Sigmoid colon (tissue), 7 donors: ENCODE results near the gene NDE1. TPM values are rescaled to one million over a fixed set of nuclear protein-coding genes. Genes with fewer than 3 reads are reported as not detected.

Experiments
- DNase-seq: peaks from one replicate; pipeline ENCODE4 v3.0.0-alpha.2; 2019
- H3K27ac ChIP-seq, 4 donors: fragments of 200-600 bp; sonication (generic); one replicate each; pipeline ENCODE4 v1.5.1; 2016 to 2019; ENCODE audit warnings: mild to moderate bottlenecking in 1 of 4
- H3K27me3 ChIP-seq, 3 donors: fragments of 200-600 bp; sonication (generic); one replicate each; pipeline ENCODE4 v1.5.1; 2019; ENCODE audit warnings: mild to moderate bottlenecking in 1 of 3
- H3K36me3 ChIP-seq, 4 donors: fragments of 200-600 bp; sonication (generic); one replicate each; pipeline ENCODE4 v1.5.1; 2016 to 2019
- H3K4me1 ChIP-seq, 4 donors: fragments of 200-600 bp; sonication (generic); one replicate each; pipeline ENCODE4 v1.5.1; 2017 to 2019
- H3K4me3 ChIP-seq, 4 donors: fragments of 200-600 bp; sonication (generic); one replicate each; pipeline ENCODE4 v1.5.1; 2017 to 2019; ENCODE audit warnings: mild to moderate bottlenecking in 2 of 4, moderate library complexity in 1 of 4
- H3K9me3 ChIP-seq, 4 donors: fragments of 200-600 bp in 3 of 4; sonication (generic) in 3 of 4; one replicate each; pipeline versions ENCODE4 v1.5.1 to v1.6.1; 2013 to 2019
- EP300 ChIP-seq, 4 donors: sonication (generic); formaldehyde crosslinking; IDR thresholded peaks; one replicate each; pipeline ENCODE4 v1.6.1; 2017; ENCODE audit warnings: antibody characterized with exemption in 4 of 4
- POLR2A ChIP-seq, 2 donors: fragments of 450-650 bp; IDR thresholded peaks; one replicate each; pipeline ENCODE4 v1.6.1; 2016; ENCODE audit warnings: antibody characterized with exemption in 2 of 2, mild to moderate bottlenecking in 2 of 2, moderate library complexity in 2 of 2
- POLR2AphosphoS5 ChIP-seq, 4 donors: sonication (generic); formaldehyde crosslinking; IDR thresholded peaks; one replicate each; pipeline ENCODE4 v1.6.1; 2017; ENCODE audit warnings: antibody characterized with exemption in 4 of 4
- WGBS, 2 donors: extraction: QIAGEN DNeasy Blood & Tissue Kit; methylation state at CpG; one replicate each; pipeline ENCODE4 v1.1.7; 2013; 5-methylcytosine and 5-hydroxymethylcytosine counted together
- intact Hi-C: fragments of 100-400 bp; cut with DNase I; formaldehyde crosslinking; loops from one replicate; pipeline ENCODE4 v1.15.1; 2023
- polyA plus RNA-seq, 3 donors: library from polyadenylated mRNA; stranded (reverse); fragments of 200-250 nt; gene quantifications; one replicate each; pipeline ENCODE4 v1.2.3, GENCODE V29; 2013
- total RNA-seq, 4 donors: library from RNA; depleted of rRNA; stranded (reverse); fragments of >200 nt; gene quantifications; one replicate each; pipeline ENCODE4 v1.1.0, GENCODE V29; 2016
- TF ChIP-seq, protein P1 (sequence below), 4 experiments: fragments of 450-650 bp in 3 of 4; fragments of 200-600 bp in 1 of 4; IDR thresholded peaks; one replicate each; pipeline ENCODE4 v1.5.1; 2016 to 2019; ENCODE audit warnings: antibody characterized with exemption in 4 of 4, mild to moderate bottlenecking in 3 of 4, moderate library complexity in 2 of 4
- donor health status: healthy with polysubstance abuse.
- donor health status: Bipolar disorder and iron deficiency.
- donor health status: healthy.

NDE1 gene
- total and polyA plus RNA-seq, 7 donors = 11.3 to 86.1 (median 29.3) TPM

DNA sequence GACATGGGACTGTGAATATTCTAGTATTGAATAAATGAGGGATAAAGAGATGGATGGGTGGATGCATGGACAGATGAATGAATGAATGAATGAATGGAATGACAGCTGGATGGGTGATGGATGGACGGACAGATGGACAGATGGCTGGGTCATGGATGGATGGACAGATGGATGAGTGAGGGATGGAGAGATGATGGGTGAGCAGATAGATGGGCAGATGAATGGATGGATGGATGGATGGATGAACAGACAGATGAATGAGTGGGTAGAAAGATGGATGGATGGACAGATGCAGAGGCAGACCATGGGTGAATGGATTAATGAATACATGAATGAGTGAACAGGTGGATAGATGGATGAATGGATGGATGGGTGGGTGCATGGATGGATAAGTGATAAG is 110.1 kb downstream of the NDE1 start:
- WGBS, 2 donors = 89% methylated on average over 1 of the region's 1 CpG
- Histone ChIP-seq H3K36me3 (peaks cover 64 to 99% (median 88%) of the 10 kb centered on the region in 4 donors), H3K27me3 (no peaks in the 10 kb centered on the region), H3K27ac (peak overlapping the region in 3 of 4 donors; percentile 55 to 95 (median 70)), H3K4me3 (no peak overlapping the region), H3K9me3 (no peaks in the 10 kb centered on the region), H3K4me1 (peaks cover 0 to 79% (median 48%) of the 10 kb centered on the region in 4 donors)
- no peak for DNase-seq
- TF ChIP-seq, protein P1, sequence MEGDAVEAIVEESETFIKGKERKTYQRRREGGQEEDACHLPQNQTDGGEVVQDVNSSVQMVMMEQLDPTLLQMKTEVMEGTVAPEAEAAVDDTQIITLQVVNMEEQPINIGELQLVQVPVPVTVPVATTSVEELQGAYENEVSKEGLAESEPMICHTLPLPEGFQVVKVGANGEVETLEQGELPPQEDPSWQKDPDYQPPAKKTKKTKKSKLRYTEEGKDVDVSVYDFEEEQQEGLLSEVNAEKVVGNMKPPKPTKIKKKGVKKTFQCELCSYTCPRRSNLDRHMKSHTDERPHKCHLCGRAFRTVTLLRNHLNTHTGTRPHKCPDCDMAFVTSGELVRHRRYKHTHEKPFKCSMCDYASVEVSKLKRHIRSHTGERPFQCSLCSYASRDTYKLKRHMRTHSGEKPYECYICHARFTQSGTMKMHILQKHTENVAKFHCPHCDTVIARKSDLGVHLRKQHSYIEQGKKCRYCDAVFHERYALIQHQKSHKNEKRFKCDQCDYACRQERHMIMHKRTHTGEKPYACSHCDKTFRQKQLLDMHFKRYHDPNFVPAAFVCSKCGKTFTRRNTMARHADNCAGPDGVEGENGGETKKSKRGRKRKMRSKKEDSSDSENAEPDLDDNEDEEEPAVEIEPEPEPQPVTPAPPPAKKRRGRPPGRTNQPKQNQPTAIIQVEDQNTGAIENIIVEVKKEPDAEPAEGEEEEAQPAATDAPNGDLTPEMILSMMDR (IDR thresholded peaks at IDR 0.05) = no peak
- TF ChIP-seq POLR2AphosphoS5 (IDR thresholded peaks at IDR 0.05) (peak in 3 of 4 donors; percentile 10 to 42 (median 42)), POLR2A (IDR thresholded peaks at IDR 0.05) (no peak), EP300 (IDR thresholded peaks at IDR 0.05) (no peak)
- intact Hi-C loops = loop anchor here (10.0 kb wide), 1 partner anchor 435 kb away; no protein-coding TSS in a partner anchor

DNA sequence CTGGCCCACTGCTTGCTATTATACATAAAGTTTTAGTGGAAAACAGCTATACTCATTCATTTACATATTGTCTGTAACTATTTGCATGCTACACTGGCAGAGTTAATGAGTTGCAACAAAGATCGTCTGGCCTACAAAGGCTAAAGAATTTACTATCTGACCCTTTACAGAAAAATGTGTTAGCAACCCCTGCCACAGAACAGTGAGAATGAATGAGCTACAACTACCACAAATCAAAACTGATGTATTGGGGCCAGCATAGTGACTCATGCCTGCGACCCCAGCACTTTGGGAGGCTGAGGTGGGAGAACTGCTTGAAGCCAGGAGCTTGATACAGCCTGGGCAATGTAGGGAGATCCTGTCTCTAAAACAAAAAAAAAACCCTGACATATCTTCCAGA is 114.1 kb downstream of the NDE1 start:
- peaks cover 46 to 100% (median 85%) of the 10 kb centered on the region in 4 donors for H3K36me3 ChIP-seq
- H3K27ac ChIP-seq = peak overlapping the region; percentile 55 to 95 (median 72)
- no peaks in the 10 kb centered on the region for H3K27me3 ChIP-seq
- DNase-seq = no peak
- TF ChIP-seq POLR2AphosphoS5 (IDR thresholded peaks at IDR 0.05) = peak in 2 of 4 donors; percentile 48 to 59
- no peak for TF ChIP-seq EP300 (IDR thresholded peaks at IDR 0.05)
- peaks cover 0 to 4% (median 0%) of the 10 kb centered on the region in 4 donors for H3K9me3 ChIP-seq
- peaks cover 0 to 92% (median 64%) of the 10 kb centered on the region in 4 donors for H3K4me1 ChIP-seq
- WGBS, 2 donors = 49 to 66% methylated on average over 2 of the region's 2 CpGs
- intact Hi-C loops = loop anchor here (10.0 kb wide), 1 partner anchor 431 kb away; no protein-coding TSS in a partner anchor
- no peak overlapping the region for H3K4me3 ChIP-seq

DNA sequence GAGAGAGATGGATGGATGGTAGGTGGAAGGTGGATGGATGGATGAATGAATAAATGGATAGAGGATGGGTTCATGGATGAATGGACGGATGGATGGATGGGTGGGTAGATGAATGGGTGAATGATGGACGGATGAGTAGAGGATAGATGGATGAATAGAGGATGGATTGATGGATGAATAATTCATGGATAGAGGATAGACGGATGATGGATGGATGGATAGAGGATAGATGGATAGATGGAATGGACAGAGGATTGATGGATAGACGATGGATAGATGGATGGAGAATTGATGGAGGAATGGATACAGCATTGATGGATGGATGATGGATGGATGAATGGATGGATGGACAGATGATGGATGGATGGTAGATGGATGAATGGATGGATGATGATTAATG is 115.1 kb downstream of the NDE1 start:
- intact Hi-C loops = loop anchor here (10.0 kb wide), 1 partner anchor 430 kb away; no protein-coding TSS in a partner anchor
- H3K4me3 ChIP-seq = no peak overlapping the region
- TF ChIP-seq POLR2A (IDR thresholded peaks at IDR 0.05) = no peak
- peak; percentile 33 to 77 (median 64) for TF ChIP-seq POLR2AphosphoS5 (IDR thresholded peaks at IDR 0.05)
- H3K4me1 ChIP-seq = peaks cover 0 to 92% (median 66%) of the 10 kb centered on the region in 4 donors
- H3K27me3 ChIP-seq = no peaks in the 10 kb centered on the region
- no peak for DNase-seq
- H3K36me3 ChIP-seq = peaks cover 37 to 100% (median 82%) of the 10 kb centered on the region in 4 donors
- peak overlapping the region; percentile 55 to 95 (median 72) for H3K27ac ChIP-seq
- 80 to 85% methylated on average over 4 of the region's 4 CpGs for whole genome bisulfite sequencing, 2 donors
- H3K9me3 ChIP-seq = peaks cover 0 to 4% (median 0%) of the 10 kb centered on the region in 4 donors

DNA sequence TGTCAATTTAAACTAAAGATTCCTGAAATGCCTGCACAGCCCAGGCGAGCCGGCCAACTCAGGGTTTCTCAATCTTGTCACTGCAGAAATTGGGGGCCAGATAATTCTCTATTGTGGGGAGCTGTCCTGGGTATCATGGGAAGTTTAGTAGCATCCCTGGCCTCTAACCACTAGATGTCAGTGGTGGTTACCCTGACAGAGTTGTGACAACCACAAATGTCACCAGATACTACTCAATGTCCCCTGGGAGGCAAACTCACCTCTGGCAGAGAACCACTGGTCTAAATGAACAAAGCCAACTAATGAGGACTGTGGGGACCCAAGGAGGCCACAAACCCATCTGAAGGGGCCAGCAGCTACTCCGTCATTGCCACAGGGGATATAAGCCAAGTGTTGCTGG is 115.8 kb downstream of the NDE1 start:
- peaks cover 30 to 100% (median 82%) of the 10 kb centered on the region in 4 donors for H3K36me3 ChIP-seq
- no peaks in the 10 kb centered on the region for H3K27me3 ChIP-seq
- intact Hi-C loops = loop anchor here (10.0 kb wide), 1 partner anchor 429 kb away; no protein-coding TSS in a partner anchor
- H3K4me1 ChIP-seq = peaks cover 0 to 92% (median 73%) of the 10 kb centered on the region in 4 donors
- WGBS, 2 donors = 46% methylated on average over 3 of the region's 3 CpGs
- peak in 3 of 4 donors; percentile 1 to 12 (median 4) for TF ChIP-seq POLR2AphosphoS5 (IDR thresholded peaks at IDR 0.05)
- no peak for TF ChIP-seq EP300 (IDR thresholded peaks at IDR 0.05)
- TF ChIP-seq, protein P1 (IDR thresholded peaks at IDR 0.05) = peak in 2 of 4 experiments; percentile 22 to 45
- TF ChIP-seq POLR2A (IDR thresholded peaks at IDR 0.05) = no peak
- peaks cover 0 to 4% (median 0%) of the 10 kb centered on the region in 4 donors for H3K9me3 ChIP-seq
- no peak for DNase-seq
- H3K4me3 ChIP-seq = no peak overlapping the region
- peak overlapping the region; percentile 55 to 95 (median 72) for H3K27ac ChIP-seq

DNA sequence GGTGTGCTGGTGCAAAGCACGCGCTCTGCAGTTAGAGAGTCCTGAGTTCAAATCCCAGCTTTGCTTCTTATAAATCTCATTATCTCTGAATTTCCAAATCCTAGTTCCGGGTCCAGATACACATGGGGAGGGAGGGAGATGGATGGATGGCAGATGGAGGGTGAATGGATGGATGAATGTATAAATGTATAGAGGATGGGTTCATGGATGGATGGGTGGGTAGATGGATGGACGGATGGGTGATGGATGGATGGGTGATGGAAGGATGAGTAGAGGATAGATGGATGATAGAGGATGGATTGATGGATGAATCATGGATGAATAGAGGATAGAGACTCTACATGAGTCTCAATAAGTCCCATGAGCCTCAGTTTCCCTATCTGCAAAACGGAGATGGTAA is 116.9 kb downstream of the NDE1 start:
- TF ChIP-seq EP300 (IDR thresholded peaks at IDR 0.05) (no peak), POLR2AphosphoS5 (IDR thresholded peaks at IDR 0.05) (peak in 3 of 4 donors; percentile 8 to 64 (median 58))
- 94 to 95% methylated on average over 5 of the region's 5 CpGs for WGBS, 2 donors
- Histone ChIP-seq H3K27ac (peak overlapping the region; percentile 55 to 95 (median 72)), H3K4me3 (no peak overlapping the region), H3K27me3 (no peaks in the 10 kb centered on the region), H3K36me3 (peaks cover 28 to 100% (median 82%) of the 10 kb centered on the region in 4 donors), H3K9me3 (peaks cover 0 to 4% (median 0%) of the 10 kb centered on the region in 4 donors), H3K4me1 (peaks cover 0 to 92% (median 78%) of the 10 kb centered on the region in 4 donors)
- DNase-seq = no peak
- intact Hi-C loops = loop anchor here (10.0 kb wide), 1 partner anchor 428 kb away; no protein-coding TSS in a partner anchor

DNA sequence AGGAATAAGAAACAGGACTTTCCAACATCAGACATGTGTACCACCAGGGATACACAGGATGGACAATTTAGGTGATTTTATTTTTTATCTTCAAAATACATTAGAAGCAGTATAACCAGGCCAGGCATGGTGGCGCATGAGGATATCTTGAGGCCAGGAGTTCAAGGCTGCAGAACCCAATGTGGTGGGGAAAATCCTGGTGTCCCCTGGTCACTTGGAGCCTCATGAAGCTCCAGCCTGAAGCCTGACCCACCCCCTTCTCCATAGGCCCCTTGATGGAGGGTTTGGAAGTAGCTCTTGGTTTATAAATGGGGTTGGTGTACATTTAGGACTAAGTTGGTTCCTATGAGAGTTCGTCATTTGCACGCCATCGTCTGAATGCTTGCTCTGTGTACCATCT is 118.2 kb downstream of the NDE1 start:
- H3K36me3 ChIP-seq = peaks cover 20 to 100% (median 78%) of the 10 kb centered on the region in 4 donors
- peaks cover 0 to 4% (median 0%) of the 10 kb centered on the region in 4 donors for H3K9me3 ChIP-seq
- TF ChIP-seq POLR2A (IDR thresholded peaks at IDR 0.05) (no peak), POLR2AphosphoS5 (IDR thresholded peaks at IDR 0.05) (peak in 2 of 4 donors; percentile 63 to 65)
- peak overlapping the region; percentile 64 to 95 (median 72) for H3K27ac ChIP-seq
- intact Hi-C loops = loop anchor here (10.0 kb wide), 1 partner anchor 427 kb away; no protein-coding TSS in a partner anchor
- no peak overlapping the region for H3K4me3 ChIP-seq
- H3K4me1 ChIP-seq = peaks cover 0 to 93% (median 80%) of the 10 kb centered on the region in 4 donors
- WGBS, 2 donors = 93% methylated on average over 4 of the region's 4 CpGs
- H3K27me3 ChIP-seq = no peaks in the 10 kb centered on the region
- no peak for DNase-seq
